Measurements from ENCODE around the gene PTCHD1.

Gene PTCHD1

GRCh38 chrX:23344904-23345271 lies 10.2 kb downstream of the PTCHD1 start:
- no peak for TF ChIP-seq CTCF (conservative IDR thresholded peaks at IDR 0.05; ENCODE audit: low read depth, low read length)
- no peak overlapping the region for H3K4me3 ChIP-seq (ENCODE audit: low read length)
- no peak for DNase-seq (ENCODE audit: low read depth)

- no peak overlapping the region for H3K4me3 ChIP-seq (ENCODE audit: low read length)
- TF ChIP-seq CTCF (conservative IDR thresholded peaks at IDR 0.05; ENCODE audit: low read depth, low read length): no peak
- no peak for DNase-seq (ENCODE audit: low read depth)
Observed at GRCh38 chrX:23356189-23356588, 21.5 kb downstream of the PTCHD1 start.

GRCh38 chrX:23364416-23364815 lies 29.8 kb downstream of the PTCHD1 start:
- no peak for TF ChIP-seq CTCF (conservative IDR thresholded peaks at IDR 0.05; ENCODE audit: low read depth, low read length)
- DNase-seq (ENCODE audit: low read depth): no peak
- no peak overlapping the region for H3K4me3 ChIP-seq (ENCODE audit: low read length)

GRCh38 chrX:23365541-23365940 lies 30.9 kb downstream of the PTCHD1 start:
- no peak overlapping the region for H3K4me3 ChIP-seq (ENCODE audit: low read length)
- TF ChIP-seq CTCF (conservative IDR thresholded peaks at IDR 0.05; ENCODE audit: low read depth, low read length): no peak
- DNase-seq (ENCODE audit: low read depth): no peak

- no peak for DNase-seq (ENCODE audit: low read depth)
- TF ChIP-seq CTCF (conservative IDR thresholded peaks at IDR 0.05; ENCODE audit: low read depth, low read length): no peak
- H3K4me3 ChIP-seq (ENCODE audit: low read length): no peak overlapping the region
Observed at GRCh38 chrX:23366914-23367313, 32.3 kb downstream of the PTCHD1 start.

- TF ChIP-seq CTCF (conservative IDR thresholded peaks at IDR 0.05; ENCODE audit: low read depth, low read length): no peak
- H3K4me3 ChIP-seq (ENCODE audit: low read length): no peak overlapping the region
- no peak for DNase-seq (ENCODE audit: low read depth)
Observed at GRCh38 chrX:23369027-23369426, 34.4 kb downstream of the PTCHD1 start.

- TF ChIP-seq CTCF (conservative IDR thresholded peaks at IDR 0.05; ENCODE audit: low read depth, low read length): no peak
- no peak overlapping the region for H3K4me3 ChIP-seq (ENCODE audit: low read length)
- DNase-seq (ENCODE audit: low read depth): no peak
Observed at GRCh38 chrX:23372220-23372902, 37.7 kb downstream of the PTCHD1 start.

Data from retinal pigment epithelial cell (primary cell).